Urothelium cell line (cell line): ENCODE data around the gene CTCFL.
A peak's percentile ranks its signal among the peaks of the same experiment; 100 is the strongest.

Experiments used
- DNase-seq: peaks from one replicate; pipeline ENCODE4 v3.0.0; 2011; ENCODE audit warnings: low spot score, mixed read lengths
- FAIRE-seq: peaks from 2 replicates; lab custom pipeline; 2011; peaks lifted over from hg19 to GRCh38; lab: Jason Lieb, UNC

CTCFL gene

DNA sequence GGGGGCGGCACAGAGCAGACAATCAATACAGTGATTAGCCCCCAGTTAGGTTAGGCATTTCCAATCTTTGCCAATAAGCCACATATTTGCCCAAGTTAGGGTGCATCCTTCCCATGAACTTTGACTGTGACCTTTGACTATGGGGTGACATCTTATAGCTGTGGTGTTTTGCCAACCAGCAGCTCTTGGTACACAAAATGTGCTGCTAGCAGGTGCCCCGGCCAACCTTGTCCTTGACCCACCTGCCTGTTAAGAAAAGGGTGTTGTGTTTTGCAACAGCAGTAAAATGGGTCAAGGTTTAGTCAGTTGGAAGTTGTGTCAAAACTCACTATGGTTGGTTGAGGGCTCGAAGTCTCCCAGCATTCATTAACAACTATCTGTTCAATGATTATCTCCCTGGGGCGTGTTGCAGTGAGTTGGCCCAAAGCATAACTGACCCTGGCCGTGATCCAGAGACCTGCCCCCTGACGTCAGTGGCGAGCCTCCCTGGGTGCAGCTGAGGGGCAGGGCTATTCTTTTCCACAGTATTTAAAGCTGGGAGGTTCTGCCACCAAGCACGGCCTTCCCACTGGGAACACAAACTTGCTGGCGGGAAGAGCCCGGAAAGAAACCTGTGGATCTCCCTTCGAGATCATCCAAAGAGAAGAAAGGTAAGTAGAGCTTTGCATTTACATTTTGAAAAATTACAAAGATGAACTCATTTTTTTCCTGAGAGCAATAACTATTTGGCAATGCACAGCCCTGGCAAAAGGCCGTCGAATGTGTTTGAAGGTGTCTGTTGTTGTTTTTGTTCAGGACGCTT is 35.8 kb upstream of the CTCFL start, which contains the start of gene PCK1:
PCK1 (plus strand) TSS at position 557 of the 802 bp plus-strand sequence. CDS start 302 bp downstream, outside the sequence.
- no peak for DNase-seq
- peak; percentile 67 for FAIRE-seq

DNA sequence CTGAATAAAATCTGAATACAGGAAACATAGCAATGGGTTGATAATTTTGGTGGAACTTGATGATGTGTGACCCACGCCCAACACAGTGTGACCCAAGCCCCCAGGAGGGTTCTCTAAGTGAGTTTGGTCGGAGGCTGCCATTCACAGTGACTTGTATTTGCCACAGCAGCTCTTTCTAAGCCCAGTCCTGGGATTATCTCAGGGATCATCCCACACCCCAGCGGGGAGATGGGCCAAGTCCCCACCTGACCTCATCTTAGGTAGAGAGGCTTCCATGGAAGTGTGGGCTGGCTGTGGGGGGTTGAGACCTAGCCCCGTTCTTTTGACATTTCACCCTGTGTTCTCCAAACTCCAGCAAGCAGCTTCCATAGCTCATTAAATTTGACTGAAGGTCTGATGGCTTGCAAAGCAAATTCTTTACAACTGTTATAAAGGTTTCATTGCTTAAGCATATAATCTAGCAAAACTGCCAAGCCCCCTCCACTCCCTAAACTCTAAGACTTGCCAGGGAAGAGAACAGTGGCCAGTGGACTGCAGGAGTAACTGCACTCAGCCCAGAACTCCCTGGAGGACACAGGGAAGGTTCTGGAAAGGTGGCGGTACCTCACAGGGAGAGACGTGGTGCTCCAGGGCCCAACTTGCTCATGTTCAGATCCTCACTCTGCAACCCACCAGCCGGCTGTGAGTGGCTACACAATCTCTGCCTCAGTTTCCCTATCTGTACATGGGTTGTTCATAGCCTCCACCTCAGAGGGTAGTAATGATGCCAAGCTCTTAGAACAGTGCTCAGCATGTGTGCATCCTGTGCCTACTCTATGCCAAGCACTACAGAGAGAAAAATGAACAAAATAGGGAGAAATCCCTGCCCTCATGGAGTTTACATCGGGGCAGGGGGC is 35.0 kb upstream of the CTCFL start:
- FAIRE-seq = no peak

DNA sequence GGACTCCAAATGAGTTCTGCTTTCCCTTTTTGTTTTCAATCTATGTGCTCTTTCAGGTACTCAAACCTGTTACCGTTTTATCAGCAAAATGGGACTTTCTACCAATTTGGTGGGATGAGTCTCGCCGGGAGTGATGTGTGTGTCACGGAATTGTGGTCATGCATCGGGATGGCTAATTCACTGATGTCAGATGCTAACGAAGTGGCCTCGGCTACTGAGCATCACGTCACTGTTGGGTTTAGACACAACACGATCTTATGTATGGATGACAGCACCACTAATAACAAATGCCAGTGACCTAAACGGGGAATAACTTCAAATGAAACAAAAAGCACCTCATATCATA is 34.3 kb upstream of the CTCFL start:
- peak; percentile 79 for FAIRE-seq

More for the DNA sequence above, 35.0 kb upstream of the CTCFL start:
- DNase-seq = no peak

DNA sequence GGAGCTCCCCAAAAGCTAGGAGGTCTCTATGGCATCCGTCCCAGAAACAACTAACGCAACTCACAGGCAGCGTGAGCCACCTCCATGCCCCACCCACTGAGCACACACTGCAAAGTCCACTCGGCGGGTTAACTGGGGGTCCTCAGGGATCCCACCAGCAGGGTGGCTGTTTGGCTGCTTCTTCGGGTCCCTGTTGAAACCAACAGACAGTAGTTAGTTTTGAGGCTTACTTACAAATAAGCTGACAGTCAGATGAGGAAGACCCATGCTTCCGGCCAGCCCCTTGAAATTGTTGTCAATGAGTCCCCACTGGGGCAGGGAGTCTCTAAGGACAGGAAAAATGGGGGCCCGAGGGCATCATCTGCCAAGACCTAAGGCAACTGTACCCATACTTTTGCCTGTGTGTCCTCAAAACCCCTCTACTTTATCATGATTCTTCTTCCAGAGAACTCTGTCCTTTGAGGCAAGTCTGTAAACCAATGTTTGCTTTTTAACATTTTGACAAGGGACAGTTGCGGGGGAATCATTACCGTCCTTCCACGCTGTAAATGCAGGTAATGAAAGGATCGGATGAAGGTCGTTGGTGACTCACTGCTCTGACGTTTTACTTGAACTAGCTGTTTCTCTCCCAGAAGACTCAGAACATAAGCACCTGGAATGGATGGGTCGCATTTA is 33.8 kb upstream of the CTCFL start:
- DNase-seq (no peak), FAIRE-seq (no peak)

More for the DNA sequence above, 34.3 kb upstream of the CTCFL start:
- DNase-seq = no peak

DNA sequence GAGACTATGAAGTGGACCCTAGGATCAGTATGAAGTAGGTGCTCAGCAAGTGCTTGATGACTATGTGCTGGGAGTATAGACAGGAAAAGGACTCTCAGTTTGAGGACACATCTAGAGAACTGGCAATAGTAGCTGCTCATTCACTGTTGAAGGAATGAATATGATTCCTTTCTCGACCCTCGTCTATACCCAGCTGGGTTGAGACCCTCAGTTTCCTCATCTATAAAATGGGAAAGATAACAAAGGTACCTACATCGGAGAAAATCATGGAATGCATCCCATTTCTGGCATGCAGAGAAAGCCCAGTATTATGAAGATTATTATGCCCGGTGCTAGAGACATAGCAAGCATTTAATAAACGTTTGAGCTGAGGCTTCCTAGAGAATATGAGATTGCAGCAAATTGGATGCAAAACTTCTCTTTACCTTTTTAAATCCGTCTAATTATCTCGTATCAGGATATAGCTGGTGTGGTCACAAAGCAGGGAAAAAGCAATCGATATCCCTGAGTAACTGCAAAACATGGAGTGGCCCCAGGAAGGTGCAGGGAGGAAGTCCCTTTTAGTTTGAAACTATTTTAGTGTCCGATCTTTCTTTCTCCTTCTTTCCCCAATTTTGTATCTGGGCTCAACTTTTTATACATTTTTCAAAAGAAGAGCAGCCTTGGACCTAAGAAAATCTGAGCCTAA is 33.1 kb upstream of the CTCFL start:
- no peak for DNase-seq
- FAIRE-seq = no peak

GRCh38 chr20:57556980-57557274 is 32.0 kb upstream of the CTCFL start:
- FAIRE-seq (no peak), DNase-seq (no peak)

DNA sequence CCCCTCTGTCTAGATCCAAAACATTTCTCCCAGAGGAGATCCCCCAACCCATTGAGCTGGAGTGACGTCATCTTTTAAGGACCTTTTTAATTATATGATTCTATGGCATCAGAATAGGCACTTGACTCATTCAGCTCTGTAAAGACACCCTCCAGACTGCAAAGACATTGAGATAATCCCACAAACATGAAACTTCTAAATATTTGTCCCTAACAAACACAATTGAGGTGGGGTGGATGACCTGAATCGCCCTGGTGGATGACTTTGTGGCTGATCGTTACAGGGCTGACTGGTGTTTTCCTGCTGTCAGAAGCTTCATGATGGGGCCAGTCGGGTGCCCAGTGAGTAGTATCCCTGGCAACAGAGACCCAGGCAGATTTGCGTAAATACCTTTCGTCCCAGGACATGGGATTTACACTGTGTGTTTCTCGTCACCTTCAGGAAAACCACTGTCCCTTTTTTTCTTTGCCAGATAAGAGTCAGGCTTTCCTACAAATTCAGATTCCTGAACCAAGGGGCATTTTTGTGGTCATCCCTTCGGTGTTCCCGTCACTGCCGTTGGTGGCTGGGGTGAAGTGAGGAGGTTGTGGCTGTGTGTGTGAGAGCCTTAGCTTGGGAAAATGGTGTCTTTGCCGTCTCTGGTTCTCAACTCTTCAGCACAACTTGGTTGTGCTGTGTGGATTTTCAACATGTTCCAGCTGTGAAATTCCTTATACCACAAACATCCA is 30.7 kb upstream of the CTCFL start:
- DNase-seq = peak; percentile 31
- no peak for FAIRE-seq

DNA sequence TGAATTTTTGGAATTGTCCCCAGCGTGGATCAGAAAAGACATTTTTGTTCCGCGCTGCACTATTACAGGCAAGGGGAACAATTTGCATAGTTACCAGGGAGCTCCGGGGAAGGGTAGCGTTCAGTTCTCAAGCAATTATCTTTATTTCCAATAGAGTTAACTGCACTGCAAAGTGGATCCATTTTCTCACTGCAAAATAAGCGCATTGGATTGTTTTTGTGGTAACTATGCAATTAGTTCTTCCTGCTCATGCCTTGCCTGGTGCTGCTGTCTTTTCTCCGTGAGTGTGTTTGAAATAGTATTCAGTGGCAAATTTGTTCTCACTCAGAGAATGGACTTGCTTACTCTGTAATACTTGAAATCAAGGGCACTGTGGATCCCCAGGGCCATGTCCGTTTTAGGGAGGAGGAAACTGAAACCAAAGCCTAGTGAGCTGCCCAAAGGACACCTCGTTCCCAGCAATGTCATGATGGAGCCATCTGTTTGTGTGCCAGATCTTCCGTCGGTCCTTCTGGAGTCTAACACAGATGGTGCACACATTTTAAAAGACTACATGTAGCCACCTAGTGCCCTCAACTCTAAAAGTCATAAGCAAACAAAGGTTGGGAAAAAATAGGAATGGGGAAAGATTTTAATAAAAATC is 28.6 kb upstream of the CTCFL start:
- no peak for DNase-seq
- no peak for FAIRE-seq

DNA sequence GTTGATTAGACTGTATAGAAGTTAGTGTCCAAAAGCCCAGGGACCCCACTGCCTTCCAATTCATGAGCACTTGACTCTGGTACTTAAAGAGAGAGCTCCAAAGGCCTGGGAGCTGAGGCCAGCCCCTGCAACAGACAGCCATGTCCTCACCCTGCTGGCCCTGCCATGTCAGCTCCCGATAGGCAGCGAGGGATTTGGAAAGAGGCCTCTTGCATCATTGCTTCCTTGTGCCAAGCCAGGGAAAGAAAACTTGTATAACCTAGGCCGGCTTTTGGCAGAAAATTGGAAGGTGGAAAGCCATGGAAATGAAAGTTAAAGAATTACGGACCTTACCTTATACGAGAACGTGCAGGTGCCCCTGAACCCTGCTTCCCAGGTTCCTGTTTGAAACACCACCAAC is 27.5 kb upstream of the CTCFL start:
- DNase-seq (no peak), FAIRE-seq (no peak)

GRCh38 chr20:57548177-57549058 is 23.5 kb upstream of the CTCFL start:
- no peak for DNase-seq
- FAIRE-seq = peak; percentile 55

DNA sequence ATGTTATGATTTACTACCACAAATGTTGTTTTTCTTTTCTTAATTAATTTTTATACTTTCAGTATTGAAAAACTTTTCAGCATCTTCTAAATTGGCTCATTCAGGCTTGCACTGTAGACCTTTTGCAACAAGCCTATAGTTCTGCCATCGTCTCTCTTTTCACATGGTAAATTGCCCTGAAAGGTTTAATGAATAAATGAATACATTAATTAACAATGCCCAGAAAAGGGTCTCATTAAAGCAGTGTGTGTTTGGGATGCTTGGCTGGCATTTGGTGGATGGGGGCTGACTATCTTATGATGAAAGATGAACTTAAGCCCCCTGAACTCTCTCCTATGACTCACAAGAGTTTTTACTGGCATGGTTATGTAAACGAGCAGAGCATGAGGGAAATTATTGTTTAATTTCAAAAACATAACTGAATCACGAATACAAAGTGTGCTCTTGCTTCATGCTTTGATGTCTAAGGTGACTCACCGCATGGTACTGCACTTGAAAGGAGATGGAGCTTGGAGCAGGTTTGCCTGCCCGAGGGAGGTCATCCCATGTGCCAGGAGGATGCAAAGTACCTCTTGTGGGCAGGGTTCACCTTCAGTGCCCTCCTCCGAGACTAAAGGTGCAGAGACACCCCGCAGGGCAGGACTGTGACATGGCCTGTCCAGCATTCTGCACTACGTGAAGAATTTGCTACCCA is 22.2 kb upstream of the CTCFL start:
- DNase-seq (peak; percentile 45), FAIRE-seq (no peak)

- DNase-seq (no peak), FAIRE-seq (peak; percentile 46)
Observed at GRCh38 chr20:57545927-57546662, 21.2 kb upstream of the CTCFL start.

DNA sequence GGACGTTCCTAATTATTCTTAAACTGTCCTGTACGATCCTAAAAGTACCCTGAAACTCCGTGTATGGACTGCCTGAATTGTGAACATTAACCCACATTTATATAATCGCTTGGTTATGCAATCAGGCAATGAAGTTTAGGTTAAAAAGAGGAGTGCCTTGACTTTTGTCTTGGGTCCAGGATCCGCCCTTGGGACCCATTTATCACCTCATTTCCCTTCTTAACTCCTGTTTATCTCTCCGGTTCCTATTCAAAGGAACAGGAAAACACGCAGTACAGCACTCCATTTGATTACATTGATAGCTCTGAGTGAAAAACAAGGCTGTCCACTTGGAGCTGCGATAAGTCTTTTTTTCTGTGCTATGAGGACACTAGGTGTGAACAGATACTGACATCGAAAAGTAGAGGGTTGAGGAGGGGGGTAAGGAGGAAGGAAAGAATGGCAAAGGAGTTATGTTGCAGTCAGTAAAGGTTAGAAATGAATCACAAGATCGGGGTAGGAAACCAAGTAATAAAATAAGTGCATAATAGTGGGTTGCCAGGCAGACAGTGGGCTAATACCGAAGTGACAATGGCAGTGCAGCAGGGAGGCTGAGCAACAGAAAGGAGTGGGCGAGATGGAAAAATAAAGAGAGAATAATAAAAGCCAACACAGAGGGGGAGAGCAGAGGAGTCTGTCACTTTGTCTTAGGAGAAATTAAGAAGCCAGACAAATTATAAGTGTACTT is 20.1 kb upstream of the CTCFL start:
- DNase-seq (no peak), FAIRE-seq (no peak)

DNA sequence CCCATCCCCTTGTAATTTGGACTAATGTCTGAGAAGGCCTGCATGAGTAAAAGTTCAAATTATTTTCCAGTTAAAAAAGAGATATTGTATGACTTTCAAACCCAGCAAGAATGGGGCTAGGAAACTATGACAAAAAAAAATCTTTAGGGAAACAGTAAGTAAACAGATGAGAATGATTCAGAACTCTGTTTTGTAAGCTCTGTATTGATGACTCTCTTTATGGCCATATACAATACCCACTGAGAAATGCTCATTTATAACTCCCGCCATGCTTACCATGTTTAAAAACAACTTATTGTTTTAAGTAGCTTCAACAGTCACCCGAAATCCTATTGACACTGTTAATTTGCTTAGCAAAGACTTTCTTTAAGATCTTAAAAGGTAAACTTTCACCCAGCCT is 18.8 kb upstream of the CTCFL start:
- FAIRE-seq = no peak
- no peak for DNase-seq

DNA sequence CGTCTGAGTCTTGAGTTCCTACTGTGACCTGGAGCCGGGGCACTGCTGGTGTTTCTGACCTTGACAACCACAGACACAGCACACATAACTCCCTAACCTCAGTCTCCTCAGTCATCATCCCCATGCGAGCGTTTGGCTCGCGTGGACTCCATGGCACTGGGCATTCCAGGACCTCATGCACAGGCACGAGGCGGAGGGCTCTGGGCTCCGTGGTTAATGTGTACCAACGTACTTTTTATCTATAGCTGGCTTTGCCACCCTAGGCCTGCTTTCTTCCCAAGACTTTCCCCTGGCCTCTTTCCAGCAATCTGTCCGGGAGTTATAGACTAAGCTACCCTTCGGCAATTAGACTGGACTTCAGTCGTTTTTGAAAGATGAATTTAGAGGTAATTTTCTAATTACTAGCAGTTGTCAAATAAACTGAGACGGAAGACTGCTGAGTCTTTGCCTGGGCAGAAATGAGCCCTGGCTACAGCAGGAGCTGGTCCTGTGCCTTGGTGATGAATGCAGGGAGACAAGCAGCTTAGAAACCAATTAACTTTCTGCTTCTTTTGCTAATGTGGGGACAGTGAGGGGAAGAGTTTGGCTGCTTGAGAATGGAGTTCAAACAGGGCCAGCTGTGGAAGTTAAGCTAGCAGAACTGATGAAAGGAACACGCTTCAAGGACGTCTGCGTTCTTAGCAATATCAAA is 16.1 kb upstream of the CTCFL start:
- FAIRE-seq = no peak
- no peak for DNase-seq

- no peak for DNase-seq
- FAIRE-seq = peak; percentile 27
Observed at GRCh38 chr20:57539889-57540288, 14.9 kb upstream of the CTCFL start.
